Measurements from ENCODE around the gene HTR4. TPM values are rescaled to one million over a fixed set of nuclear protein-coding genes. Genes with fewer than 3 reads are reported as not detected.

Gene HTR4
- polyA plus RNA-seq, 1 of the 3 experiments (the other 2 are of a cell fraction) = not detected

DNA sequence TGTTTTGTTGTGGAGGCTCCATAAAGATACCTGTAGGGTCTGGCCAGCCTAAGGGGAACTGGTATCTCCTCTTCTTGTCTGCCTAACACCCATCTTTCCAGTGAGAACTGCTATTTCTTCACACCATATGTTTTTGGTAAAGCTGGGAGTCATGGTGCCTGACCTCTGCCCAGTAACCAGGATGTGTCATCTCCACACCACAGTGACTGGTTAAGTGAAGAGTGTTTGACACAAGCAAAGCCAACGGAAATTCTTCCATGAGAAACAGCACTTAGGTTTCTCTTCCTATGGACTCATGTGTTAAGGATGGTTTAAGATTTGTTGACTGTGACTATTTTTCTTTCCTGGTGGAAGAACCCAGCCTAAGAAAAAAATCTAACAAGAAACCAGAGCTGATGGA is 111.5 kb downstream of the HTR4 start:
- H3K4me2 ChIP-seq = no peak overlapping the region
- H3K4me1 ChIP-seq (ENCODE audit: control insufficient read depth in 1 of 2, insufficient read depth in 2 of 2, low read depth in 1 of 2, low read length in 1 of 2) = no peaks in the 10 kb centered on the region
- TF ChIP-seq, protein P1, sequence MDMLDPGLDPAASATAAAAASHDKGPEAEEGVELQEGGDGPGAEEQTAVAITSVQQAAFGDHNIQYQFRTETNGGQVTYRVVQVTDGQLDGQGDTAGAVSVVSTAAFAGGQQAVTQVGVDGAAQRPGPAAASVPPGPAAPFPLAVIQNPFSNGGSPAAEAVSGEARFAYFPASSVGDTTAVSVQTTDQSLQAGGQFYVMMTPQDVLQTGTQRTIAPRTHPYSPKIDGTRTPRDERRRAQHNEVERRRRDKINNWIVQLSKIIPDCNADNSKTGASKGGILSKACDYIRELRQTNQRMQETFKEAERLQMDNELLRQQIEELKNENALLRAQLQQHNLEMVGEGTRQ (IDR thresholded peaks at IDR 0.05; ENCODE audit: borderline replicate concordance, low read depth, low read length) = no peak
- TF ChIP-seq FOXM1 (IDR thresholded peaks at IDR 0.05; ENCODE audit: low read depth) (no peak), FOSL2 (IDR thresholded peaks at IDR 0.05; ENCODE audit: borderline replicate concordance, low read depth) (no peak), SIN3A (IDR thresholded peaks at IDR 0.05; ENCODE audit: borderline replicate concordance, low read depth, low read length) (no peak), GABPA (IDR thresholded peaks at IDR 0.05; ENCODE audit: low read depth) (no peak), EP300 (IDR thresholded peaks at IDR 0.05; ENCODE audit: borderline replicate concordance in 1 of 2, low read depth in 1 of 2, low read length in 1 of 2) (no peak)
- TF ChIP-seq, protein P2, sequence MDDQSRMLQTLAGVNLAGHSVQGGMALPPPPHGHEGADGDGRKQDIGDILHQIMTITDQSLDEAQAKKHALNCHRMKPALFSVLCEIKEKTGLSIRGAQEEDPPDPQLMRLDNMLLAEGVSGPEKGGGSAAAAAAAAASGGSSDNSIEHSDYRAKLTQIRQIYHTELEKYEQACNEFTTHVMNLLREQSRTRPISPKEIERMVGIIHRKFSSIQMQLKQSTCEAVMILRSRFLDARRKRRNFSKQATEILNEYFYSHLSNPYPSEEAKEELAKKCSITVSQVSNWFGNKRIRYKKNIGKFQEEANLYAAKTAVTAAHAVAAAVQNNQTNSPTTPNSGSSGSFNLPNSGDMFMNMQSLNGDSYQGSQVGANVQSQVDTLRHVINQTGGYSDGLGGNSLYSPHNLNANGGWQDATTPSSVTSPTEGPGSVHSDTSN (IDR thresholded peaks at IDR 0.05) = no peak
- H3K27me3 ChIP-seq (ENCODE audit: insufficient read depth) = no peaks in the 10 kb centered on the region; the same call in 1 of the 2 replicates
- CTCF ChIA-PET = interaction anchor here (0.6 kb wide), 1 partner anchor 726 kb away, joined by 3 read pairs; no protein-coding TSS in a partner anchor
- no peaks in the 10 kb centered on the region for H3K36me3 ChIP-seq (replicated peaks in 1 of 2; ENCODE audit: control insufficient read depth in 1 of 2, insufficient read depth in 2 of 2, low read length in 1 of 2)
- no peak overlapping the region for H2AFZ ChIP-seq (ENCODE audit: low read depth)
- no peaks in the 10 kb centered on the region for H3F3A ChIP-seq (replicated peaks; ENCODE audit: insufficient read depth)
- no peak overlapping the region for H3K9ac ChIP-seq
- no peak overlapping the region for H3K27ac ChIP-seq (ENCODE audit: low read depth in 2 of 2, low read length in 1 of 2)
- H3K9me2 ChIP-seq = no peaks in the 10 kb centered on the region
- H3K79me2 ChIP-seq (ENCODE audit: insufficient read depth) = no peaks in the 10 kb centered on the region
- POLR2A ChIA-PET = no interaction called here
- H3K4me3 ChIP-seq (ENCODE audit: low read depth in 2 of 2, low read length in 1 of 2) = no peak overlapping the region
- no peak for DNase-seq
- WGBS (ENCODE audit: low lambda C conversion rate) = 45% methylated on average over 1 of the region's 1 CpG
- no peaks in the 10 kb centered on the region for H4K20me1 ChIP-seq (ENCODE audit: insufficient read depth)
- H3K9me3 ChIP-seq = no peaks in the 10 kb centered on the region

DNA sequence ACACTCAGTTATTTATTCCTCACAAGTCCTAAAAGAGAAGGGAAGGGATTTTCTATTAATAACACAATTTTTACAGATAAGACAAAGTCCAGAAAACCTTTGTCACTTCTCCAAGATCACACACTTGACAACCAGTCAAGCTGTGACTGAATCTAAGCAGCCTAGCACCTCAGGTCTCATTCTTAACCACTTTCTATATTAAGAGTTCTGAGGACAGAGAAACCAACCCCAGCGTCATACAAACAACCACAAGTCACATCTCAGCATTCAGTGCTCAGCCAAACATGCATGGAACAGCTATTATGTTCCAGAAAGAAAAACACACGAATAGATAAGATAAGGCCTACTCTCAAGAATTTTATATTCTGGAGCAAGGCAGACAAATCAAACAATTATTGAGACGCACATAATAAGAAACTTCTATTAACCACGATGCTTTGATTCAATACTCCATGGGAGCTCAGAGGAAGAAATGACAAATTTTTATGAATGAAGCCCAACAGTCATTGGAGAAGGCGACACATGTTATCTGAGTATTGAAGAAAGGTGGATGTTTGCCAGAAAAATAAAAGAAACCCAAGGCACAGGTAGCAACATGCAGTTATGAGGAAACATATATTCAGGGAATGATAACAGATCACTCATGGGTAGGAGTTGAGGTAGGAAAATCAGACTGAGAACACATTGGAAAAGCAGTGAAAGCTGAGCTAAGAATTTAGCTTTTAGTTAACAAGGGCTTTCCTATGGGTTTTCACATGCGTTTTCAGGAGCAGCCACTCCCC is 113.1 kb downstream of the HTR4 start:
- Histone ChIP-seq H3K27me3 (ENCODE audit: insufficient read depth) (no peaks in the 10 kb centered on the region; the same call in 1 of the 2 replicates), H3K9me2 (no peaks in the 10 kb centered on the region), H3K4me2 (no peak overlapping the region), H4K20me1 (ENCODE audit: insufficient read depth) (no peaks in the 10 kb centered on the region), H3K4me3 (ENCODE audit: low read depth in 2 of 2, low read length in 1 of 2) (no peak overlapping the region), H3K79me2 (ENCODE audit: insufficient read depth) (no peaks in the 10 kb centered on the region), H3K36me3 (replicated peaks in 1 of 2; ENCODE audit: control insufficient read depth in 1 of 2, insufficient read depth in 2 of 2, low read length in 1 of 2) (no peaks in the 10 kb centered on the region), H2AFZ (ENCODE audit: low read depth) (no peak overlapping the region), H3K9me3 (no peaks in the 10 kb centered on the region), H3K4me1 (ENCODE audit: control insufficient read depth in 1 of 2, insufficient read depth in 2 of 2, low read depth in 1 of 2, low read length in 1 of 2) (no peaks in the 10 kb centered on the region), H3K27ac (ENCODE audit: low read depth in 2 of 2, low read length in 1 of 2) (no peak overlapping the region), H3K9ac (no peak overlapping the region), H3F3A (replicated peaks; ENCODE audit: insufficient read depth) (no peaks in the 10 kb centered on the region)
- no peak for DNase-seq
- ChIA-PET POLR2A (no interaction called here), CTCF (no interaction called here)
- TF ChIP-seq FOXM1 (IDR thresholded peaks at IDR 0.05; ENCODE audit: low read depth) (no peak), EP300 (IDR thresholded peaks at IDR 0.05; ENCODE audit: borderline replicate concordance in 1 of 2, low read depth in 1 of 2, low read length in 1 of 2) (no peak), NFIC (IDR thresholded peaks at IDR 0.05; ENCODE audit: borderline replicate concordance) (no peak), FOSL2 (IDR thresholded peaks at IDR 0.05; ENCODE audit: borderline replicate concordance, low read depth) (no peak), GABPA (IDR thresholded peaks at IDR 0.05; ENCODE audit: low read depth) (no peak), FOXJ3 (CRISPR knock-in tag; IDR thresholded peaks at IDR 0.05) (no peak), CHD2 (IDR thresholded peaks at IDR 0.05; ENCODE audit: low read length, partially characterized antibody) (no peak), EZH2phosphoT487 (IDR thresholded peaks at IDR 0.05; ENCODE audit: borderline replicate concordance, low read depth) (no peak)
- TF ChIP-seq, protein P3, sequence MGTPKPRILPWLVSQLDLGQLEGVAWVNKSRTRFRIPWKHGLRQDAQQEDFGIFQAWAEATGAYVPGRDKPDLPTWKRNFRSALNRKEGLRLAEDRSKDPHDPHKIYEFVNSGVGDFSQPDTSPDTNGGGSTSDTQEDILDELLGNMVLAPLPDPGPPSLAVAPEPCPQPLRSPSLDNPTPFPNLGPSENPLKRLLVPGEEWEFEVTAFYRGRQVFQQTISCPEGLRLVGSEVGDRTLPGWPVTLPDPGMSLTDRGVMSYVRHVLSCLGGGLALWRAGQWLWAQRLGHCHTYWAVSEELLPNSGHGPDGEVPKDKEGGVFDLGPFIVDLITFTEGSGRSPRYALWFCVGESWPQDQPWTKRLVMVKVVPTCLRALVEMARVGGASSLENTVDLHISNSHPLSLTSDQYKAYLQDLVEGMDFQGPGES (IDR thresholded peaks at IDR 0.05; ENCODE audit: low read depth, low read length) = no peak
- TF ChIP-seq, protein P4, sequence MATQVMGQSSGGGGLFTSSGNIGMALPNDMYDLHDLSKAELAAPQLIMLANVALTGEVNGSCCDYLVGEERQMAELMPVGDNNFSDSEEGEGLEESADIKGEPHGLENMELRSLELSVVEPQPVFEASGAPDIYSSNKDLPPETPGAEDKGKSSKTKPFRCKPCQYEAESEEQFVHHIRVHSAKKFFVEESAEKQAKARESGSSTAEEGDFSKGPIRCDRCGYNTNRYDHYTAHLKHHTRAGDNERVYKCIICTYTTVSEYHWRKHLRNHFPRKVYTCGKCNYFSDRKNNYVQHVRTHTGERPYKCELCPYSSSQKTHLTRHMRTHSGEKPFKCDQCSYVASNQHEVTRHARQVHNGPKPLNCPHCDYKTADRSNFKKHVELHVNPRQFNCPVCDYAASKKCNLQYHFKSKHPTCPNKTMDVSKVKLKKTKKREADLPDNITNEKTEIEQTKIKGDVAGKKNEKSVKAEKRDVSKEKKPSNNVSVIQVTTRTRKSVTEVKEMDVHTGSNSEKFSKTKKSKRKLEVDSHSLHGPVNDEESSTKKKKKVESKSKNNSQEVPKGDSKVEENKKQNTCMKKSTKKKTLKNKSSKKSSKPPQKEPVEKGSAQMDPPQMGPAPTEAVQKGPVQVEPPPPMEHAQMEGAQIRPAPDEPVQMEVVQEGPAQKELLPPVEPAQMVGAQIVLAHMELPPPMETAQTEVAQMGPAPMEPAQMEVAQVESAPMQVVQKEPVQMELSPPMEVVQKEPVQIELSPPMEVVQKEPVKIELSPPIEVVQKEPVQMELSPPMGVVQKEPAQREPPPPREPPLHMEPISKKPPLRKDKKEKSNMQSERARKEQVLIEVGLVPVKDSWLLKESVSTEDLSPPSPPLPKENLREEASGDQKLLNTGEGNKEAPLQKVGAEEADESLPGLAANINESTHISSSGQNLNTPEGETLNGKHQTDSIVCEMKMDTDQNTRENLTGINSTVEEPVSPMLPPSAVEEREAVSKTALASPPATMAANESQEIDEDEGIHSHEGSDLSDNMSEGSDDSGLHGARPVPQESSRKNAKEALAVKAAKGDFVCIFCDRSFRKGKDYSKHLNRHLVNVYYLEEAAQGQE (IDR thresholded peaks at IDR 0.05; ENCODE audit: low read depth, low read length) = no peak
- WGBS (ENCODE audit: low lambda C conversion rate) = 53% methylated on average over 6 of the region's 6 CpGs

Data from SK-N-SH (cell line).